Endothelial cell of umbilical vein (primary cell): ENCODE data around the gene DGKH.

Experiments used
- EZH2 ChIP-seq: IDR thresholded peaks from 2 replicates; pipeline ENCODE4 v1.6.1; 2012; ENCODE audit warnings: borderline replicate concordance, low read depth, mild to moderate bottlenecking, moderate library complexity, low read length, inconsistent platforms; ENCODE audit not compliant: severe bottlenecking
- GATA2 ChIP-seq: IDR thresholded peaks from 2 replicates; pipeline ENCODE4 v1.7.0; 2011; ENCODE audit warnings: low read depth, mild to moderate bottlenecking, moderate library complexity, mixed read lengths, low read length; ENCODE audit not compliant: insufficient read length, insufficient read depth
- TF ChIP-seq, protein P1 (sequence below), 2 donors: IDR thresholded peaks; 1 replicate in 1 of 2; 2 replicates in 1 of 2; pipeline ENCODE4 v1.5.1; 2011; ENCODE audit warnings: low read length in 2 of 2, mild to moderate bottlenecking in 2 of 2, moderate library complexity in 2 of 2, control low read depth in 1 of 2, inconsistent platforms in 1 of 2, low read depth in 1 of 2; ENCODE audit not compliant: insufficient read depth in 1 of 2; ENCODE audit errors: extremely low read depth in 1 of 2

DNA sequence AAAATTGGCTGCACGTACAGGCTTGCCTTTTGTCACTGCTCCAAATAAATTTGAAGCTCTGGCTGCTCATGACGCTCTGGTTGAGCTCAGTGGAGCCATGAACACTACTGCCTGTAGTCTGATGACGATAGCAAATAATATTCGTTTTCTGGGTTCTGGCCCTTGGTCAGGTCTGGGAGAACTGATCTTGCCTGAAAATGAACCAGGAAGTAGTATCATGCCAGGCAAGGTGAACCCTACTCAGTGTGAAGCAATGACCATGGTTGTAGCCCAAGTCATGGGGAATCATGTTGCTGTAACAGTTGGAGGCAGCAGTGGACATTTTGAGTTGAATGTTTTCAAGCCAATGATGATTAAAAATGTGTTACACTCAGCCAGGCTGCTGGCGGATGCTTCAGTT, 207.4 kb downstream of the DGKH start:
- TF ChIP-seq EZH2 (no peak), GATA2 (no peak)
- TF ChIP-seq, protein P1, sequence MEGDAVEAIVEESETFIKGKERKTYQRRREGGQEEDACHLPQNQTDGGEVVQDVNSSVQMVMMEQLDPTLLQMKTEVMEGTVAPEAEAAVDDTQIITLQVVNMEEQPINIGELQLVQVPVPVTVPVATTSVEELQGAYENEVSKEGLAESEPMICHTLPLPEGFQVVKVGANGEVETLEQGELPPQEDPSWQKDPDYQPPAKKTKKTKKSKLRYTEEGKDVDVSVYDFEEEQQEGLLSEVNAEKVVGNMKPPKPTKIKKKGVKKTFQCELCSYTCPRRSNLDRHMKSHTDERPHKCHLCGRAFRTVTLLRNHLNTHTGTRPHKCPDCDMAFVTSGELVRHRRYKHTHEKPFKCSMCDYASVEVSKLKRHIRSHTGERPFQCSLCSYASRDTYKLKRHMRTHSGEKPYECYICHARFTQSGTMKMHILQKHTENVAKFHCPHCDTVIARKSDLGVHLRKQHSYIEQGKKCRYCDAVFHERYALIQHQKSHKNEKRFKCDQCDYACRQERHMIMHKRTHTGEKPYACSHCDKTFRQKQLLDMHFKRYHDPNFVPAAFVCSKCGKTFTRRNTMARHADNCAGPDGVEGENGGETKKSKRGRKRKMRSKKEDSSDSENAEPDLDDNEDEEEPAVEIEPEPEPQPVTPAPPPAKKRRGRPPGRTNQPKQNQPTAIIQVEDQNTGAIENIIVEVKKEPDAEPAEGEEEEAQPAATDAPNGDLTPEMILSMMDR (IDR thresholded peaks at IDR 0.05; ENCODE audit: extremely low read depth in 1 of 2, insufficient read depth in 1 of 2, low read depth in 1 of 2, low read length in 2 of 2) = no peak
